Peyer's patch (tissue), 4 donors: ENCODE results near the gene ZNF283.

Experiments used
- CTCF ChIP-seq, 6 experiments: fragments of 450-650 bp in 4 of 6; fragments of 200-600 bp in 2 of 6; sonication (generic) in 1 of 6; IDR thresholded peaks; one replicate each; pipeline ENCODE4 v1.5.1; 2017 to 2019; ENCODE audit warnings: antibody characterized with exemption in 6 of 6, mild to moderate bottlenecking in 3 of 6, moderate library complexity in 1 of 6
- POLR2A ChIP-seq, 2 donors: fragments of 450-650 bp; IDR thresholded peaks; one replicate each; pipeline ENCODE4 v1.5.1; 2017; ENCODE audit warnings: antibody characterized with exemption in 2 of 2, mild to moderate bottlenecking in 2 of 2, moderate library complexity in 2 of 2

GRCh38 chr19:43778651-43779050, 48.5 kb upstream of the ZNF283 start:
- TF ChIP-seq CTCF (IDR thresholded peaks at IDR 0.05) = no peak
- no peak for TF ChIP-seq POLR2A (IDR thresholded peaks at IDR 0.05)
